ENCODE measurements around the gene CCDC7.

- TF ChIP-seq CTCF (IDR thresholded peaks at IDR 0.05; ENCODE audit: low read length), result no peak
- no peak for TF ChIP-seq EZH2 (optimal IDR thresholded peaks at IDR 0.05; ENCODE audit: low read depth, low read length)
Measured at GRCh38 chr10:32433542-32433941, 12.4 kb upstream of the CCDC7 start.

Data from MM.1S (cell line).